CMK (cell line): Measurements from ENCODE around the gene ATP5F1D.
A peak's percentile ranks its signal among the peaks of the same experiment; 100 is the strongest.

Source experiments
- DNase-seq: peaks from one replicate; pipeline ENCODE4 v3.0.0-alpha.2; 2010; ENCODE audit warnings: low read depth

Gene ATP5F1D

DNA sequence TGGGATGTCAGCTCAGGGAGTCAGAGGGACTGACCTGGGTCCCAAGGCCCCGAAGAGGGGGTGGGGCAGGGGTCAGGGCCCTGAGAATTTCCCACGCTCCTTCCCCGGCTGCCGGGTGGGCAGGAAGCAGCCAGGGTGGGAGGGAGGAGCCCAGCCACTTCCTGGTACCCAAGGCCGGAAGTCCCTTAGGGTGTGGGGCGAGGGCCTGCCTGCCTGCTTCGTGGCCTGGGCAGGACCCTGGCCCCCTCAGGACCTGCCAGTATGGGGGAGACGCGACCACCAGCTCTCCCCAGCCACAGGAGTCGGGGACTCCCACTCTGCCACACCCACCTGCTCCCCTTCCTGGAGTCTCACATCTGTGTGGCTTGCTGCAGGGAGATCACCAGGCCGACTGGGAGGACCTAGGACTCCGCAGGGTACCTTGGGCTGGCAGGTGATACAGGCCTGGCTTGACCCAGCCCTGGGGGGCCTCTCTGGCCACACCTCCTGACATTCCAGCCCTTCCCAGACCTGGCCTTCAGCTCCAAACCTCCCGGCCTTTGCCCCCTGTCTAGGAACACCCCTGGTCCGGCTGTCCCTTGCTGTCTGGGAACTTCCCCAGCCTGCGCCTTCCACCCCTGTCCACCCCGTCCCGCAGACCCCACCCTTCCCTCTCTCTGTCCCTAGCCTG, 17.8 kb downstream of the ATP5F1D start:
- peak; percentile 86 for DNase-seq

DNA sequence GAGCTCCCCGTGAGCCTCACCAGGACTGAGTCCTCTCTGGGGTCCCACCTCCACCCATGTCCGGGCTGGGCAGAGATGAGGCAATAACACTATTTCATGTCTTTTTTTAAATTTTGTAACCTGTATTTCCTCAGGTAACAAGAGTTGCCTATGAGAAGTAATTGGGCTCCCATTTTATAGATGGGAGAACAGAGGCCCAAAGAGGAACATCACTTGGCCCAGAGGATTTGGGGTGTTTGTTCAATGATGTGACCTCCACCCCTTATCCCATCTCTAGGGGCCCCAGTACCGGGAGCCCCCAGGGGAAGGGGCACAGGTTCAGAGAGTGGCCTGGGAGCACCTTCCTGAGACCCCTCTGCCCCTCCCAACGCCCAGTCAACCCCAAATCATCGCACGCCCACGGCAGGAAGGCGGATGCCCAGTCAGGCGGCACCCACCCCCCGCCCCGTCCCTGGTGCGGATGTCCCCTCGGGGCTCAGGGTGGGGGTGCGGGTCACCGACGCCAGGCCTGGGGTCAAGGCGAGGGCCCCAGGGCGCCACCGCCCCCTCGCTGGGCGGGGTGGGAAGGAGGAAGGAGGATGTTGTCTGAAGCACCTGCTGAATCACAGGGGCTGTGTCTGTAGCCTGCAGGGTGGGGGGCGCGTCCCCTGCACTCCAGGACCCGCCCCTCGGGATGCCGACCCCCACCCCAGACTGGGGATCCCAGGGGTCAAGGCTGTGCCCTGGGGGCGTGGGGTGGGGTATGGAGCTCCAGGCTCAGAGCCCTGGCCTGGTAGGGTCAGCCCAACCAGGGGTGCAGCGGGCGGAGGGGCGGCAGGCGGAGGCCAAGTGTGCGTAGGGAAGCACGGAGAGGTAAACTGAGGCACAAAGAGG, 18.6 kb downstream of the ATP5F1D start:
- no peak for DNase-seq

DNA sequence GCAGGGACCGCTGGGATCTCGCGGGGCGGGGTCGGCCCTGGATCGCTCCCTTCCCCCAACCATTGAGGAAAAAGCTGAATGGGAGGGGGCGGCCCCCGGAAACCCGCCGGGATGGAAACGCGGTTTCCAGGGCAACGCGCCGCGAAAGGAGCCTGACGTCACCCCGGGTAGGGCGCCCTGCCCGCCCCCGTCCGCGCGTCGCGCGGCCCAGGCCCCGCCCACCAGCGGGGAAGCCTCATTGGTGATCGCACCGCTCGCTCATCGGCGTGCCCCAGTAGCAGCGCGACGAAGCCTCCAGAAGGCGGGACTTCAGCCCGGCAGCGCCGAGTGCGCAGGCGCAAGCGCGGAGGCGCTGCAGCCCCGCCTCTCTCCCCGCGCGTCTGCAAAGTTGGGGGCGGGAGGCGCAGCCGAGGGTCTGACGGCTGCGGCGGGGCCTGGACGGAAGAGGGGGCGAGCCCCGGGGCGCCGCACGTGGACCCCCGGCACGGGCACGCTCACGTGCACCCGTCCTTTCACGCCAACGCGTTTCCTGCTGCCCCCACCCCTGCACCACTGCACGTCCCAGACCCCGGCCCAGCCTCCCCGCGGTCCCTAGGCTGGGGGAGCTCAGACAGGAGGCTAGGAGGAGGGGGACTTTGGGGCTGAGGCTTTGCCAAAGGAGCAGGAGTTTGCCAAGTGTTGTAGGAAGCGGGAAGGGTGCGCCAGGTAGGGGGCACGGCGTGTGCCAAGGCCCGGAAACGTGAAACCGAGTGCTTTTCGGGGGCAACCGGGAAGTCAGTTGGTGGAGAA, 19.4 kb downstream of the ATP5F1D start:
- peak; percentile 94 for DNase-seq

DNA sequence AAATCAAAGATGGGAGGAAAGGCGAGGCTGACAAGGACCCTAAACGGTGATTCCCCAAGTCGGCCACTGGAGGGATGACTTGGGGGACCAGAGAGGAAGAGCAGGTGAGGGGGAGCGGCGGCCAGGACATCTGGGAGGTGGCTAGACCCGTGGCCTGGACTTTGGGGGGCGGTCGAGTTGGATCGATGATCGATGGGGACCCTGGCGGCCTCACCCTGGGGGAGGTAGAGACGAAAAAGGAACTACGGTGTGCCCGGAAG, 19.9 kb downstream of the ATP5F1D start:
- no peak for DNase-seq

DNA sequence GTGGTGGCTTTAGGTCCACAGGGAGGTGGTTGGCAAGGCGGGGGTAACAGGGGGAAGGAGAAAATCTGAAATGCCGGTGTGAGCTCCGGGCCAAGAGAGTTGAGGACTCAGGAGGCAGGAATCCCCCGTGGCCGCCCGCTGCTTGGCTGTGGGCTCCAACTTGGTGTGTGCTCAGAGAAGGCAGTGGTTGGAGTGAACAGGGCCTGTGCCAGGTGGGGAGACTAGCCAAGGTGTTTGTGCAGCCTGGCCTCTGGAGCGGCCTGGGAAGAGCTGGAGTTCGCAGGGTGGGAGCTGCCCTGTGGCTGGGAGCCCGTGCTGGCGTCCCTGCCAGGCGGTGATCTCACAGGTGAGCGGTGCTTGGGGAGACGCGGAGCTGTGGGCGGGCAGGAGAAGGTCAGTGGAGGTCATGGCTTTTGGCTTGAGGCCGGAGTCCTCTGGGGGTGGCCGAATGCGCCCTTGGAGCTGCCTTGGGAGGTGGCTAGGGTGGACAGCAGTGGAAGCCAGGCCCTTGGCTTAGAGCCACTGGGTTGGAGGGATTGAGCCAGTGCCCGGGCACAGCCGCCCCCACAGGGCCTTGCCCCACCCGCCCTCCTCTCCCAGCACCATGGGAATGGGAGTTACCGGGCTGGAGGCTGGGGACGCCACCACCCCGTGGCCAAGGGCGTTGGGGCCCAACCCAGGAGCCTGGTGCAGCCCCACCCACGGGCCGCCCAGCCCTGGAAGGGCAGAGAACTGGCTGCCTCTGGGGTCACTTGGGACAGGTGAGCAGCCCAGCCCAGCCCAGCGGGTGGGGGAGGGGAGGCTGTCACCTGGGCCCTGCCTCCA, 20.5 kb downstream of the ATP5F1D start:
- no peak for DNase-seq

DNA sequence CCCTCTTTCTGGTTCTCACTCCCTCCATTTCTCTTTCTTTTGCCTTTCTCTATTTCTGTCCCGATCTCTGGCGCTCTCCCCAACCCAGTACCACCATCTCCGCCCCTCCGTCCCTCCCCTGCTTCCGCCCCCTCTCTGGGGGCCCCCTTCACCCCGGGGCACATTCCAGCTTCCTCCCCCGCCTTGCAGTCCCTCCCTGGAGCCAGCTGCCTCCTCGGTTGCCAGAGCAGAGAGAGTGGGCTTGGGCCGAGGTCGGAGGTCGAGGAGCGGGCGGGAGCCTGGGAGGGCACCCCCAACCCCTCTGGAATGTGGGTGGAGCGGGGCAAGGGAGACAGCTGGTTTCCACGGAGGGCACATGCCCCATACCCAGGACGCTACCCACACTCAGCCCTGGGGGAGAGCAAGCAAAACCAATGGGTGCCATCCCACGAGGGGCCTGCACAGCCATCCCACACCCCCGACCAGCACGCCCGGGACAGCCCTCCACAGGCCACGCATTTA, 21.1 kb downstream of the ATP5F1D start:
- no peak for DNase-seq

DNA sequence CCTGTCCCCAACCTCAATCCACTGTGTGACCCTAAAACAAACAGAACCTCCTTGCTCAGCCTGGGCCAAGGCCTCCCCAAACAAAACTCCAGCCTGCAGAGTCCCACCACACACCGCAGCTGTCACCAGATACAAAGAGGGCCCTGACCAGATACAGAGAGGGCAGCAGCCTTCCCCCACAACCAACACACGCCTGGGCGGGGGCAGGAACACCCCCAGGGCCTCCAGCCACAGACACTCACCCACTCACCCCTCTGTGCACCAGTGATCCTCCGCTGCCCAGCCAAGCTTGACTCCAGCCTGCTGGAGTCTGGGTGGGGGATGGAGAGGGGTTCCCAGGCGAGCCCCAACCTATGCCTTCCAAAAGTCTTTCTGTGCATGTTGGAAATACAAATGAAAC, 21.6 kb downstream of the ATP5F1D start:
- no peak for DNase-seq

DNA sequence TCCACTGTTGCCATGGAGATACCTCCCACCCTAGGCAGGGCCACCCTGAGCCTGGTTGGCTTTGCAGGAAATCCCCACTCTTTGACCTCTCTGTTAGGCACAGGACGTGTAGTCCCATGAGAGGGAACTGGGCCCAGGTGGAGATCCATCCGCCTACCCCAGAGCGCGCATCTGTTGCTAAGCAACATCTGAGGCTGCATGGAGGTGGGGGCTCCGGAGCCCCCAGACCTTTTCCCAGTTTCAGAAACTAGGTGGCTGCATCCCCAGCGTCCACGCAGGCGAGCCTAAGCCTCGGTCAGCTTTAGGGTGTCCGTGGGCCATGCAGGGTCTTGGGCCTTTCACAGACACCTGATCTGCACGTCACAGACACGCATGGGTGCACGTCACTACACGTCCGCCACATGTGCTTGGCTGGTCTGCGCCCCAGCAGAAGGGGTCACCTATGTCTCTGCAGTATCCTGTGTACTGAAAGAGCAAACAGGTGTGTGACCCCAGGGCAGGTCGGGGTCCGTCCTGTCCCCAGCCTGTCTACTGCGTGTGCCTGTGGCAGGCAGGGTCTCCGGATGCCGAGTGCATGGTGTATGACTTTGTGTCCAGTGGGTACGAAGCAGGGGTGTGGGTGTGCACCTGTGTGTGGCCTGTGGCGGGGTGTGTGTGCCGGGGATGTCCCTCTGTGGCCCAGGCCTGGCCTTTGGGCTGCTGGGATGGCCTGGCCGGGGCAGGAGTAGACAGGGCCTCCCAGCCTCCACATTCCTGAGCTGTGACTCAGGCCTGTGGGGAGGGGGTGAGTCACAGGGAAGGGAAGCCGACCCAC, 23.5 kb downstream of the ATP5F1D start:
- no peak for DNase-seq

DNA sequence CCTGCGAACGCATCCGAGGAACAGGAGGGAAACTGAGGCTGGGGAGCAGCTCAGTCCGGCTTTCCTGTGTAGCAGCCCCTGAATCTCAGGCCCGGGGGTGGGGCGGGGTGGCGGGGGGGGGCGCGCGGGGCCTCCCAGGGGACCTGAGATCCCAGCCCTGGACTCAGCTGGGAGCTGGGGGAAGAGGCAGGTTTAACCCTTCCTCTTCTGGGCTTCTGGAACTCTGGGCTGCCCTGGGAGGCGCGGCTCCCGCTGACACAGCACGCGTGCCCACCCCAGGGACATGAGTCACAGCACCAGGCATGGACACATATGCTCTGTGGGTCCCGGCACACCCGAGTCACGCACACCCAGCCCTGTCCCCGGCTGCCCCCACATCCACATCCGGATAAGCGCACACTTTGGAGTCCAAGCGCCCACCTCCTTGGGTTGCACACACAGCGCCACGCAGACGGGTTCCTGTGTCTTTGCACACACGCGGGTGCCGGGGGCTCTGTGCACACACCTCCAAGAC, 24.1 kb downstream of the ATP5F1D start:
- no peak for DNase-seq

DNA sequence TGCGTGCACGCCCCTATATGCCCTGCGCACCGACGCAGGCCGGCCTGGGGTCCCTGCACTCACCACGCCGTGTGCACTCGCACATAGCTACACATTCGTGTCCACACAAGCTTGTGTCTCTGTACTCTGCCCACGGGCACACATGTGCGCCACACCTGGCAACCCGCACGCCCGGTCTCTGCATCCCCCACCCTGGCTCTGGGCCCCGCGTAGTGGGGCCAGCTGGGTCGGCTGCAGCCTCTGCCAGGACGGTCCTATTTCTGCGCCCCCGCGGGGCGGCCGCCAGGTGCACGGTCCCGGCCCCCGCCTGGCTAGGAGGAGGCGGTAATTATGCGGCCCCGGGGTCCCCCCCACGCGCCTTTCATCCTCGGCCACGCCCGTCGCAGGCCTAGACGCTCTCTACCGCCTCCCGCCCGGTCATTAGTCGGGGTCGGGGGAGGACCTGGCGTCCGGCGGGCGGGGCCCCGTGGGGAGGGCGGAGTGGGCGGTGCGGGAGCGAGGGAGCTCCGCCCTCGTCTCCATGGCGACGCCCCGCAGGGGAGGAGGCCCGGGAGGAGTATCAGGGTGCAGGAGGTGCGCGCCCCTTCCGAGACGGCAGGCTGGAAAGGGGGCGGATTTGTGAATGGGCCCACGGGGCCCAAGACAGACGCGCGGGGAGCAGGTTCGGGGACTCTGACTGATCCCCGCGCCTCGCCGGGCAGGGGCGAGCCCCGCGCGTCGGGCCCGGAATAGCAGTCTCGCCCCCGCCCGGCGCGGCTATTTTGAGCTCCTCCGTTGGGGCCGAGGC, 24.8 kb downstream of the ATP5F1D start:
- DNase-seq = no peak

DNA sequence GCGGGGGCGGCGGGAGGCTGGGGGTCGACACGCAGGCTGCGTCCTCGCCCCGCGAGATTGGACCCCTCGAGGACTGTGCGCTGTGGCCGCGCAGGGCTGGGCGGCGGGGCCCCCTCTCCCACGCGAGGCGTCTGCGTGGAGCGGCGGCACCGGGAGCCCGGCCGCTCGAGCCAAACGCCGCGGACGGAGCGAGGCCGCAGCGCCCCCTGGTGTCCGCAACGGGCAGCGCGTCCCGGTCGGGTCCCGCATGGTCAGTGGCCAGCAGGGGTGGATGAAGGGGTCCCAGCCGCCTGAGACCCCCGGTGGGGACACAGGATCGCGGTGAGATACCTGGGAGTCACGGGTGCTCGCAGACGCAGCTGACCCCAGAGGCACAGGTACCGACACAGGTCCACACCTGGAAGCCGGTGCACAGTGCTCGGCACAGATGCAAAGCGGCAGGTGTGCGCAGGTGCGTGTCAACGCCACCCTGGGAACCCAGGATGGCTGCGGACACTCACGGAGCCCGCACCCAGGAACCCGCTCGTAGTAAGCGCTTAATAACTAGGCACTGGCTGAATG, 25.4 kb downstream of the ATP5F1D start:
- DNase-seq = no peak

DNA sequence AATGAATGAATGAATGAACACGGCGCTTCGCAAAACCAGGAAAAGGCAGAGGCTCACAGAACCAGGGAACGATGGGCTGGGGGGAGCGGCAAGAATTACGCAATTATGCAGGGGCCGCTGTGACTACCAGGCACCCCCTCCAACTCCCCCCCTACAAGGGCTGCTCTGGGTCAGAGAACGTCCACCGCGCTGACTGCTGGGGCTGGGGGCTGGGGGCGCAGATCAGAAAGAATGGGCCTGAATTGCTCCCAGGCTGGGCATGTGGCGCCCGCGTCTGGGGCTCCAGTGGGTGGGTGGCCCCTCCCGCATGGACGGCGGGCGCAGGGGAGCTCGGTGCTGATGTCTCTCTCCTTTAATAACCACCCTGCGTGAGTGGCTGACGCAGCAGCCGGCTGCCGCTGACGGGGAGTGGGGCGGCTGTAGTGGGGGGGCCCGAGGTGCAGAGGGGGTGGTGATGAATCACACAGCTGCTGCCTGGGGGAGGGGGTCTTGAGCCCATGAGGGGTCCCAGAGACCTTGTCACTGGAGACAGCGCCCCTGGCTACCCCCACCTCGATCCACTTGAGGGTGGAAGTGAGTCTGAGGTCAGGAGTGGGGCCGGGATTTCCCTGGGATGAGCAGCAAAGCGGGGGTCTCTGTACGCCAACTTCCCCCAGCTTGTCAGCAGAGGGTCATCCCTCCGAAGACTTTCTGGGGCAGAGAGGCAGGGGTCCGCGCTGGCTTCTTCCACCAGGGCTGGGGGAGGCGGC, 26.1 kb downstream of the ATP5F1D start:
- no peak for DNase-seq

DNA sequence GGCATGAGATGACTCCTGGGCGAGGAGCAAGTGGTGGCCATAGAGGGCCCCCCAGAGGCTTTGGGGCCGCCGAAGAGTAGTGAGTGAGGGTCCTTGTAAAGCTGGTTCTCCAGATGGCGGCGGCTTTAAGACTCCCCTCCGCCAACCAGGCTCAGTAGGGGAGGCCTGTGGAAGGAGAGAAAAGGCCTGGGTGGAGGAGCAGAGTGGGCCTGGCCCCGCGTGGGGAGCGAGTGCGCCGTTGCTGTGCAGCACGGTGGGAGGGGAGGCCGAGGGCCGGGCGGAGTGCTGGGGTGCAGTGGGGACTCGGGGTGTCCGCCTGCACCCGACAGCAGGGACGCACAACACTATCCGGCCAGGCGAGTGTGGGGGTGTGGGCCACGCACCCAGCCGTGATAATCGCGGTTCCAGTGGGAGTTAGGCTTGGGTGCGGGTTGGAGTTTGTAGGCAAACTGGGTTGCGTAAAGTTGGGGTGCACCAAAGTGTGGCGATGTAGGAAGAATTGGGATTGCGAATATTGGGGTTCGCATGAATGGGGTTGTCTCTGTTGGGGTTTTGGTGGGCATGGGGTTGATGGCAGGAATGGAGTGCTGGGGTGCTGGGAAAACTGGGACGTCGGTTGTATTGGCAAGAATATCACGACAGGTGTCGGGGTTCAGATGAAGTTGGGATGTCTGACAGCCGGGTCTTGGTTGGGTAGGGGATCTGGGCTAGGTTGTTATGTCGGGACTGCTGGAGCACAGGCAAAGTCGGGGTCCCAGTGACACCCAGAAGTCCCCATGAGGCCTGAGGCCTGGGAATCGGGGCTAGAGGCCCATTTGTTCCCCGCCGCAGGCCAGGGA, 26.9 kb downstream of the ATP5F1D start:
- no peak for DNase-seq

DNA sequence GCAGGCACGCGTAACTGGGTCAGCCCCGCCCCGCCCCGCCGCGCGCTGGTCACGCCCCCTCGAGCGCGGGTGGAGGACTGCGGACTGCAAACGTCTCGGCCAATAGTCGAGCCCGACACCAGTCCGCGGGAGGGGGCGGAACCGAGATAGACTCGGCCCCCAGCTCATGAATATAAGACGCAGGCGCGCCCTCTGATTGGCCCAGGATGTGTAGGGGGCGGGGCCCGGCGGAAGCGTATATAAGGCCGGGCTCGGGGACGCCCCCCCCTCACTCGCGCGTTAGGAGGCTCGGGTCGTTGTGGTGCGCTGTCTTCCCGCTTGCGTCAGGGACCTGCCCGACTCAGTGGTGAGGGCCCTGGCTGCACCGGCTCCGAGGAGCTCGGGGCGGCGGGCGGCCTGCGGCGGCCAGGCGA, 27.5 kb downstream of the ATP5F1D start, which contains the start of gene CIRBP:
Gene CIRBP (plus strand): TSS at position 268 of the 413 bp plus-strand sequence. CDS start 1,602 bp downstream, outside the sequence.
- peak; percentile 98 for DNase-seq

DNA sequence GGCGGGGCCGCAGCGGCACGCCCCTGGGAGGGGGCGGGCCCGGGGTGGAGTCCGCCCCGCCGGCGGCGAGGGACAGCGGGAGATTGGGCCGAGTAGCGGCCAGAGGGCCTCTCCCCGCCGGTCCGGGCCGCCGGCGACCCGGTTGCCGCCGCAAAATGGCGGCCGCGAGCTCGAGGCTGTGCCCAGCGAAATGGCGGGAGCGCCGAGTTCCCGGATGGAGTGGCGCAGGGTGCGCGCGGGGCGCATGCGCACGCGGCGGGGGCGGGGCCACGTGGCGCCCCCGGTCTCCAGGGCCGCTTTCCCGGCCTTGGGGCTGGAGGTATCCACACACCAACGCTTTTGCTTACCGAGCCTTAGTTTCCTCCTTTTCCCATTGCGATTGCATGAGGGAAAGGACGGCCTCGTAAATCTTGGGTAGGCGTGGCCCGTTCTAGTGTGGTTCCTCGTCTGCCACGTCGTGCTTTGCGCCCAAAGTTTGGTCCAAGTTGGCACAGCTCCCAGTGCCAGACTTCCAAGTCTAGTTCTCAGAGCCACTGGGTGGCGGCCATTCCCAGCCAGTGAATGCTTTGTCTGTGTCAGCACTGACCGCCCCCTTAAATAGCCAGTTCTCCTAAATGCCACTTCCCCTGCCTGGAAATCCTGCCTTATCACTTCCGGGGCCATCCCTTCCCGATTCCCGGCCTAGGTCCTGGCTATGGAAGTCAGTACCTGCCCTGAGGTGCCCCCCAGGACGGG, 28.1 kb downstream of the ATP5F1D start:
- DNase-seq = no peak

DNA sequence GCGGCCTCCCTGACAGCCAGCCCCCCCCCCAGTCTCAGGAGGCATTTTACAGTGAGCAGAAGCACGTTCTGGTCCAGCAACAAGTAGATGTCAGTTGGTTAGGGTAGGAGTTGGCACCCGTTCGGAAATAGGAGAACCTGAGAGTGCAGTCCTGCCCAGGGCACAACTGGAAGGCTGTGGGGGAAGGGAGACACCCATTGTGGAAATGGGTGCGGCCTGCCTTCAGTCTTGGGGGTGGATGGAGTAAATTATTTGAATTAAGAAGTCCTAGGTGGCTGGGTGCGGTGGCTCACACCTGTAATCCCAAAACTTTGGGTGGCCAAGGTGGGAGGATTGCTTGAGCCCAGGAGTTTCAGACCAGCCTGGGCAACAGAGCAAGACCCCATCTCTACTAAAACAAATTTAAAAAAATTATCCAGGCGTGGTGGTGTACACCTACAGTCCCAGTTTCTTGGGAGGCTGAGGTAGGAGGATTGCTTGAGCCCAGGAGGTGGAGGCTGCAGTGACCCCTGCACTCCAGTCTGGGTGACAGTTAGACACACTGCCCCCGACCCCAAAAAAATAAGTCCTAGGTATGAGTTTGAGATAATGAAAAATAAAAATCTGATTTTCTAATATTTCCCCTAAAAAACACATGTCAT, 28.8 kb downstream of the ATP5F1D start:
- DNase-seq = no peak
